GM18502 (cell line): ENCODE measurements around the gene HOXA13.

Experiments used
- ATAC-seq: cut with Tn5 transposase; IDR thresholded peaks from one replicate; pipeline ENCODE4 v1.9.1; 2021; ENCODE audit warnings: mild to moderate bottlenecking; ENCODE audit not compliant: unreplicated experiment, poor library complexity

The HOXA13 gene

GRCh38 chr7:27193335-27194001 lies 6.4 kb downstream of the HOXA13 start:
- ATAC-seq, result no peak

- no peak for ATAC-seq
Observed at GRCh38 chr7:27192546-27193334, 7.2 kb downstream of the HOXA13 start.

- no peak for ATAC-seq
Observed at GRCh38 chr7:27191833-27192545, 7.9 kb downstream of the HOXA13 start.

- ATAC-seq, result no peak
Observed at GRCh38 chr7:27191161-27191731, 8.6 kb downstream of the HOXA13 start.

- ATAC-seq, result no peak
Observed at GRCh38 chr7:27189997-27190748, 9.7 kb downstream of the HOXA13 start.

- ATAC-seq, result no peak
Observed at GRCh38 chr7:27189295-27189996, 10.4 kb downstream of the HOXA13 start.

- no peak for ATAC-seq
Observed at GRCh38 chr7:27188386-27189294, 11.3 kb downstream of the HOXA13 start.

- no peak for ATAC-seq
Observed at GRCh38 chr7:27187475-27188385, 12.2 kb downstream of the HOXA13 start.

GRCh38 chr7:27186668-27187474 lies 13.0 kb downstream of the HOXA13 start:
- no peak for ATAC-seq

GRCh38 chr7:27185854-27186667 lies 13.8 kb downstream of the HOXA13 start:
- ATAC-seq, result no peak

- no peak for ATAC-seq
Observed at GRCh38 chr7:27185013-27185853, 14.7 kb downstream of the HOXA13 start, which contains the start of gene HOXA11. HOXA11 (minus strand) TSS chr7:27185232; CDS start chr7:27185144, 88 bp downstream.

- no peak for ATAC-seq
Observed at GRCh38 chr7:27184337-27185012, 15.4 kb downstream of the HOXA13 start.

- no peak for ATAC-seq
Observed at GRCh38 chr7:27183682-27184336, 16.1 kb downstream of the HOXA13 start.
